Fibroblast of upper back skin (primary cell): ENCODE measurements around the gene PRPF8.

Experiments used
- DNase-seq: peaks from one replicate; pipeline ENCODE4 v3.0.0-alpha.2; 2013

PRPF8 gene

DNA sequence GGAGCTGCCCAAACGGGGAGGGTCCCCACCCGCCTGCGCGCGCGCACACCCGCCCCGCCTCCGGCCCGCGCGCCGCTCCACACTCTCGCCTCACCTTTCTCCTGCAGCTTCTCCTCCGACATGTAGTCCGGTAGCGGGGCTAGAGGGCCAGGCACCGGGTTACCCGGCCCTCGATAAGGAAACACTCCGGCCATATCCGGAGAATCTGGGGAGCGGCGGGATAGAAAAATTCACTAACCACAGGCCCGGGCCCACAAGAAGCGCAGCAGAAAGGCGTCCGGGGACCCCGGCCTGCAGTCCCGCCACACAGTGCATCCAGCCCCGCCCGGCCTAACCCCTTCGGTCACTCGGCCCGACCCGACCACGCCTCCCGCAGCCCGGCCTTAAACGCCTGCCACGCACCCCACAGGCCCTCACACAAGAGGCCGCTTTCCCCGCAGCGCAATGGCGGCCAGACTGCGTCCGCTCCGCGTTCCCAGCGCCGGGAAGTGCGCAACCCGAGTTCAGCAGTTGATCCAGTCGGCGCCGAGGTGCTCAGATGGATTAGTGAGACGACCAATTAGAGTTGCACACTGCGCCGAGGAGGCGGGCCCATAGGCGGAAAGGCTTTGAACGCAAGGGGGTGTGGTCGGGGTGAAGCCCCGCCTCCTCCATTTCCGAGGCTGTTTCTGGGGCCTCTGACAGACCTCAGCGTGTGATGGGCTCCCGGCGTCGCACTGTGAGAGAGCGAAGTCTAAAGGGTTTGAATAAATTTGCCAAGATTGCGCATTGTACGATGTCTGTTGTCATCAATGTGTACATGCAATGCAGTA is at the start of gene PRPF8:
Gene PRPF8, minus strand, starts transcription at position 490 of the 812 bp plus-strand sequence. Its CDS starts 296 bp downstream, at position 194.
- DNase-seq = peak; percentile 97

DNA sequence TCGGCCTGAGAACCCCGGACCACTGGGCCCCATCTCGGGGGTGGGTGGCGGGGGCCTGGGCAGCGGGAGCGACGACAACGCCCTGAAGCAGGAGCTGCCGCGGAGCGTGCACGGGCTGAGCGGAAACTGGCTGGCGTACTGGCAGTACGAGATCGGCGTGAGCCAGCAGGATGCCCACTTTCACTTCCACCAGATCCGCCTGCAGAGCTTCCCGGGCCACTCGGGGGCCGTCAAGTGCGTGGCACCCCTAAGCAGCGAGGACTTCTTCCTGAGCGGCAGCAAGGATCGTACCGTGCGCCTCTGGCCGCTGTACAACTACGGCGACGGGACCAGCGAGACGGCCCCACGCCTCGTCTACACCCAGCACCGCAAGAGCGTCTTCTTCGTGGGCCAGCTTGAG is 49.1 kb upstream of the PRPF8 start:
- no peak for DNase-seq

DNA sequence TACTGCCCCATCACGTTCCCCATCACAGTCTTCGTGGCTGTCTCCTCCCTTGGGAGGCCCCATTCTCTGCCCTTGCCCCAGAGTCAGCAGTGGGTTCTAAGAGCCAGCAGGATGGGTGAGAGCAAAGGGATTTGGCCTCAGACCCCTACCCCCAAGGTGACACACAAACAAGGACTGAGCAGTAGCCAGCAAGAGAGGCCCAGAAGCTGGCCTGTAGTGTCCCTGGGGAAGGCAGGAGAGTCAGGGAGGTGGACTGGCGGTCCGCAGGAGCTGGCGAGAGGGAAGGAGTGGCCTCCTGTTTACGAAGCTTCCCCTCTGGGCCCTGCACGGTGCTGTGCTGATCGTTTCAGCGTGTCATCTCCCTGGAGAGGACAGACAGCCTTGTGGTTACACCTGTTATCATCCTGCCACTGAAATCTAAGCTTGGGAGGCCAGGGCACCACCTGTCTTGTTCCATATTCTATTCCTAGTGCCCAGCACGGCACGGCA is 48.2 kb upstream of the PRPF8 start:
- DNase-seq = no peak

DNA sequence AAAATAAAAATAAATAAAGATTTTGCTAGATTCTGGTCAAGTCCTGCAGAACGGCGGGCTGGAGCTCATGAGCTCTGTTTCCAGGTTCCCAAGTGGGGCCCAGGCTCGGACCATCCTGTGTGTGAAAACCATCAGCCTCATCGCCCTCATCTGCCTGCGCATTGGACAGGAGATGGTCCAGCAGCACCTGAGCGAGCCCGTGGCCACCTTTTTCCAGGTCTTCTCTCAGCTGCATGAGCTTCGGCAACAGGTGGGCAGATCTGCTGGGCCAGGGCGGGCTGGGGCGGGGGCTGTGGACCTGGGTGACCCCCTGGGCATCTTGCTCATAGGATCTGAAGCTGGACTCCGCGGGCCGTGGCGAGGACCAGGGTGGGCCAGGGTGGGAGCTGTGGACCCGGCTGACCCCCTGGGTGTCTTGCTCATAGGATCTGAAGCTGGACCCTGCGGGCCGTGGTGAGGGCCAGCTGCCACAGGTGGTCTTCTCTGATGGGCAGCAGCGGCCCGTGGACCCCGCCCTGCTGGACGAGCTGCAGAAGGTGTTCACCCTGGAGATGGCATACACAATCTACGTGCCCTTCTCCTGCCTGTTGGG is 47.7 kb upstream of the PRPF8 start:
- no peak for DNase-seq

DNA sequence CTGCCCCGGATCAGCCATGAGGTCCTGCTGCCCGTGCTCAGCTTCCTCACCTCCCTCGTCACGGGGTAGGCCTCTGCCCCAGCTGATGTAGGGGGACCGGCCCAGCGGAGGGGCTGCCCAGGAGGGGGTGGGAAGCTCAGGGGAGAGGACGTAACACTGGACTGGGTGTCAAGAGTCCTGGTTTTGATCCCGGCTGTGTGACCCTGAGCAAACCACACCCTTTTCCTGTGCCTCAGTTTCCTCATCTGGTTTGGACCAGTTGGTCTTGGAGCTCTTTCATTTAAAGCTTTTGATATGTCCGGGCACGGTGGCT is 46.5 kb upstream of the PRPF8 start:
- DNase-seq = no peak

DNA sequence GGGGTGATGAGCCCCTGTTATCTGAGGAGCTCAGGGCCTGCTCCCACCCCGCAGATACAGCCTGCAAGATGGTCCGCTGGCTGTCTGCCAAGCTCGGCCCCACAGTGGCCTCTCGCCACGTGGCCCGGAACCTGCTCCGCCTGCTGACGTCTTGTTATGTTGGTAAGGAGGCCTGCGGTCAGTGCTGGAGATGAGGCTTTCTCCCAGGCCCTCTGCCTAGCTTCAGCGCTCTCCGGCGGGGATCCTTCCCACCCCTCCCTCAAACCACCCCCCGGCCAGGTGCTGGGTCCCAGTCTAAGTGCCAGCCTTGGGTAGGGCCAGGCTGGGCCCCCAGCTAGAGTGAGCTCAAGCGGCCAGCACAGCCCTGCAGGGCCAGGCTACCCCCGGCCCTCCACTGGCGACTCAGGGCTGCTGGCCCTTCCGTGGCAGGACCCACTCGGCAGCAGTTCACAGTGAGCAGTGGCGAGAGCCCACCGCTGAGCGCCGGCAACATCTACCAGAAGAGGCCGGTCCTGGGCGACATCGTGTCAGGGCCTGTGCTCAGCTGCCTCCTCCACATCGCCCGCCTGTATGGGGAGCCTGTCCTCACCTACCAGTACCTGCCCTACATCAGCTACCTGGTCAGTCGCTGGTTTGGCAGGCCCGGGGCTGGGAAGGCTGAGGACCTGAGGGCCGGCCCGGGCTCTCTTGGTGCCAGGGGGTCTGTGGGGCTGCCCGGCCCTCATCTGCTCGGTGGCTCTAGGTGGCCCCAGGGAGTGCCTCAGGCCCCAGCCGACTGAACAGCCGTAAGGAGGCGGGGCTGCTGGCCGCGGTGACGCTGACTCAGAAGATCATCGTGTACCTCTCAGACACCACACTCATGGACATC is 45.9 kb upstream of the PRPF8 start:
- DNase-seq = peak; percentile 71

DNA sequence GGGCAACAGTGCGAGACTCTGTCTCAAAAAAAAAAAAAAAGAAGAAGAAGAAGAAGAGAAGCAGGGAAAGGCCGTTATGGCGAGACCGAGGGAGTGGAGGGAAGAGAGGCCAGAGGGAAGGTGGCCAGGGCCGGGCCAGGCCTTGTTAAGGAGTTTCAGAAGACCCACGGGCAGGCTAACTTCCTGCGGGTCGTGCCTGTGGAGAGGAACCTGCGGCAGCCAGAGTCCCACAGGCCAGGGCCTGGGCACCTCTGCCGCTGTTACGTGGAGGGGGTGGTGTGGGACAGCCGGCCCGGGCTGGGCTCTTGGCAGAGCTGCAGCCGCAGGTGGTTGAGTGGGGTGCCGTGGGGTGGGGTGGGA is 45.3 kb upstream of the PRPF8 start:
- DNase-seq = no peak

DNA sequence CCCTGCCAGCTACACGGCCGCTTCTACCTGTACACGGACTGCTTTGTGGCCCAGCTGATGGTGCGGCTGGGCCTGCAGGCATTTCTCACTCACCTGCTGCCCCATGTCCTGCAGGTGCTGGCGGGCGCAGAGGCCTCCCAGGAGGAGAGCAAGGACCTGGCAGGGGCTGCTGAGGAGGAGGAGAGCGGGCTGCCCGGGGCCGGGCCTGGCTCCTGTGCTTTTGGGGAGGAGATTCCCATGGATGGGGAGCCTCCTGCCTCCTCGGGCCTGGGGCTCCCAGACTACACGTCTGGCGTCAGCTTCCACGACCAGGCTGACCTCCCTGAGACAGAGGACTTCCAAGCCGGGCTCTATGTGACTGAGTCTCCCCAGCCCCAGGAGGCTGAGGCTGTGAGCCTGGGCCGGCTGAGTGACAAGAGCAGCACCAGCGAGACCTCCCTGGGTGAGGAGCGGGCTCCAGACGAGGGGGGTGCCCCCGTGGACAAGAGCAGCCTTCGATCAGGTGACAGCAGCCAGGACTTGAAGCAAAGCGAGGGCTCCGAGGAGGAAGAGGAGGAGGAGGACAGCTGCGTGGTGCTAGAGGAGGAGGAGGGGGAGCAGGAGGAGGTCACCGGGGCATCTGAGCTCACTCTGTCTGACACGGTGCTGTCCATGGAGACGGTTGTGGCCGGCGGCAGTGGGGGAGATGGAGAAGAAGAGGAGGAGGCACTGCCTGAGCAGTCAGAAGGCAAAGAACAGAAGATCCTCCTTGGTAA is 43.4 kb upstream of the PRPF8 start:
- no peak for DNase-seq

DNA sequence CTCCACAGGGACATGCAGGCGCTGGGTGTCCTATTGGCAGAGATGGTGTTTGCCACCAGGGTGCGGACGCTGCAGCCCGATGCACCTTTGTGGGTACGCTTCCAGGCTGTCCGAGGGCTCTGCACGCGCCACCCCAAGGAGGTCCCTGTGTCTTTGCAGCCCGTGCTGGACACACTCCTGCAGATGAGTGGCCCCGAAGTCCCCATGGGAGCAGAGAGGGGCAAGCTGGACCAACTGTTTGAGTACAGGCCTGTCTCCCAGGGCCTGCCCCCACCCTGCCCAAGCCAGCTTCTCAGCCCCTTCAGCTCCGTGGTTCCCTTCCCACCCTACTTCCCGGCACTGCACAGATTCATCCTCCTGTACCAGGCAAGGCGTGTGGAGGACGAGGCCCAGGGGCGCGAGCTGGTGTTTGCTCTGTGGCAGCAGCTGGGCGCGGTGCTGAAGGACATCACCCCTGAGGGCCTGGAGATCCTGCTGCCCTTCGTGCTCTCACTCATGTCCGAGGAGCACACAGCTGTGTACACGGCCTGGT is 42.7 kb upstream of the PRPF8 start:
- DNase-seq = no peak

DNA sequence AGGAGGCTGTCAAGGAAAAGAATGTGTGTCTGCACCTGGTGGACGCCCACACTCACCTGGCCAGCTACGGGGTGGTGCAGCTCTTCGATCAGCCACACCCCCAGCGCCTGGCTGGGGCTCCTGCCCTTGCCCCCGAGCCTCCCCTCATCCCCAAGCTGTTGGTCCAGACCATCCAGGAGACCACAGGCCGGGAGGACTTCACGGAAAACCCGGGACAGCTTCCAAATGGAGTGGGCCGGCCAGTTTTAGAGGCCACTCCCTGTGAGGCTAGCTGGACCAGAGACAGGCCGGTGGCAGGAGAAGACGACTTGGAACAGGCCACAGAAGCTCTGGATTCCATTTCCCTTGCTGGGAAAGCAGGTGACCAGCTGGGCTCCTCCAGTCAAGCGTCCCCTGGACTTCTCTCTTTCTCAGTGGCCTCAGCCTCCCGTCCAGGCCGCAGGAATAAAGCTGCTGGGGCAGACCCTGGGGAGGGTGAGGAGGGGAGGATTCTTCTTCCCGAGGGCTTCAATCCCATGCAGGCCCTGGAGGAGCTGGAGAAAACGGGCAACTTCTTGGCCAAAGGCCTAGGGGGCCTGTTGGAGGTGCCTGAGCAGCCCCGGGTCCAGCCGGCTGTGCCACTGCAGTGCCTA is 42.1 kb upstream of the PRPF8 start:
- no peak for DNase-seq

DNA sequence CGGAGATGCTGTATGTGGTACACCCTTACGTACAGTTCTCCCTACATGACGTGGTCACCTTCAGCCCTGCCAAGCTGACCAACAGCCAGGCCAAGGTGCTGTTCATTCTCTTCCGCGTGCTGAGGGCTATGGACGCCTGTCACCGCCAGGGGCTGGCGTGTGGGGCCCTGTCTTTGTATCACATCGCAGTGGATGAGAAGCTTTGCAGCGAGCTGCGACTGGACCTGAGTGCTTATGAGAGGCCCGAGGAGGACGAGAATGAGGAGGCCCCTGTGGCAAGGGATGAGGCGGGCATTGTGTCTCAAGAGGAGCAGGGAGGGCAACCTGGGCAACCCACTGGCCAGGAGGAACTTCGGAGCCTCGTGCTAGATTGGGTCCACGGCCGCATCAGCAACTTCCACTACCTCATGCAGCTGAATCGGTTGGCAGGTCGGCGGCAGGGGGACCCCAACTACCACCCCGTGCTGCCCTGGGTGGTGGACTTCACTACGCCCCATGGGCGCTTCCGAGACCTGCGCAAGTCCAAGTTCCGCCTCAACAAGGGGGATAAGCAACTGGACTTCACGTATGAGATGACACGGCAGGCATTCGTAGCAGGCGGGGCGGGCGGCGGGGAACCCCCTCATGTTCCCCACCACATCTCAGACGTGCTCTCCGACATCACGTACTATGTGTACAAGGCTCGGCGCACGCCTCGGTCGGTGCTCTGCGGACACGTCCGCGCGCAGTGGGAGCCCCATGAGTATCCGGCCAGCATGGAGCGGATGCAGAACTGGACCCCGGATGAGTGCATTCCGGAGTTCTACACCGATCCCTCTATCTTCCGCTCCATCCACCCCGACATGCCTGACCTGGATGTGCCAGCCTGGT is 41.2 kb upstream of the PRPF8 start:
- DNase-seq = no peak

DNA sequence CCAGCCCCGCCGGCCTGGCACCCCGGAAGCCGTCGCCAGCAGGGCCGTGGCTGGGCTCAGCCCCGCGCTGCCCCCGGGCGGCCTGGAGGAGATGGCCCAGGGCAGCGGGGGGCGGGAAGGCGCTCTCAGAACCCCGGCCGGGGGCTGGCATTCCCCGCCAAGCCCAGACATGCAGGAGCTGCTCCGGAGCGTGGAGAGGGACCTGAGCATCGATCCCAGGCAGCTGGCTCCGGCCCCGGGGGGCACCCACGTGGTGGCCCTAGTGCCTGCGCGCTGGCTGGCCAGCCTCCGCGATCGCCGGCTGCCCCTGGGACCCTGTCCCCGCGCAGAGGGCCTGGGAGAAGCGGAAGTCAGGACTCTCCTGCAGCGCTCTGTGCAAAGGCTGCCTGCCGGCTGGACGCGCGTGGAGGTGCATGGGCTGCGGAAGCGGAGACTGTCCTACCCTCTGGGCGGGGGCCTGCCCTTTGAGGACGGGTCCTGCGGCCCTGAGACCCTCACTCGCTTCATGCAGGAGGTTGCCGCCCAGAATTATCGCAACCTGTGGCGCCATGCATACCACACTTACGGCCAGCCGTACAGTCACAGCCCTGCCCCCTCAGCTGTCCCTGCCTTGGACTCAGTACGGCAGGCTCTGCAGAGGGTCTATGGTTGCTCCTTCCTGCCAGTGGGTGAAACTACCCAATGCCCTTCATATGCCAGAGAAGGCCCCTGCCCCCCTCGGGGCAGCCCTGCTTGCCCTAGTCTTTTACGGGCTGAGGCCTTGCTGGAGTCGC is 40.4 kb upstream of the PRPF8 start:
- no peak for DNase-seq

DNA sequence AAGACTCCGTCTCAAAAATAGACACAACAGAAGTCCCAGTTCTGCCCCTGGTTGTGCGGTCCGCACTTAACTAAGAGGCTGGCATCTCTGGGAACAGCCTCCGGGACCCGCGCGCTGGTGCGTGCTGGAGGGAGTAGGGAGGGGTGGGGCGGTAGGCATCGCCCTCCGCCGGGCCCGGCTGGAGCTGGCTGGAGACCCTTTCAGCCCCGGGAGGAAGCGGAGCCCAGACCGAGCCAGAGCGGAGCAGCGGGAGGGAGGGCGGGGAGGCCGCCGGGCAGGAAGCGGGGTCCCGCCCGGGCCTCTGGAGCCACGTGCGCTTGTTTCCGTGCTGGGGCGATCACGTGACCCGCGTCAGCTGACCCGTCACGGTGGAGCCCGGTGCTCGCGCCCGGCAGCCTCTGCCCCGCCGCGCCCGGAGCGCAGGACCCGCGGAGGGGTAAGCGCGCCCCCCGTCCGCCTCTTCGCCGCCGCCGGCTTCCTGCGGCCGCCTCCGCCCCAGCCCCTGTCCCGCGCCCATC is 39.7 kb upstream of the PRPF8 start, which contains the start of gene WDR81:
Gene WDR81, plus strand, starts transcription at position 354 of the 518 bp plus-strand sequence. CDS start 256 bp downstream, outside the sequence.
- peak; percentile 84 for DNase-seq

DNA sequence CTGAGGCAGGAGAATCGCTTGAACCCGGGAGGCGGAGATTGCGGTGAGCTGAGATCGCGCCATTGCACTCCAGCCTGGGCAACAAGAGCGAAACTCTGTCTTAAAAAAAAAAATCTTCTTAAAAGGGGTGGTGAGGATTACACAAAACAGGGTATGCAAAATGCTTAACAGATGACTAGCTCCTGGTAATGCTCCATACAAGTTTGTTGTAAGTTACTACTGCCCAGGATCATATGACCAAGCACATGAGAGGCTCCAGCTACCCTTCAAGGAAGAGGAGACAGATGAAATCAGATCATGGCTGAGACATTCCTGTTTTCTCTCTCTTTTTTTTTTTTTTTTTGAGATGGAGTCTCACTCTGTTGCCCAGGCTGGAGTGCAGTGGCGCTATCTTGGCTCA is 37.4 kb upstream of the PRPF8 start:
- peak; percentile 69 for DNase-seq

DNA sequence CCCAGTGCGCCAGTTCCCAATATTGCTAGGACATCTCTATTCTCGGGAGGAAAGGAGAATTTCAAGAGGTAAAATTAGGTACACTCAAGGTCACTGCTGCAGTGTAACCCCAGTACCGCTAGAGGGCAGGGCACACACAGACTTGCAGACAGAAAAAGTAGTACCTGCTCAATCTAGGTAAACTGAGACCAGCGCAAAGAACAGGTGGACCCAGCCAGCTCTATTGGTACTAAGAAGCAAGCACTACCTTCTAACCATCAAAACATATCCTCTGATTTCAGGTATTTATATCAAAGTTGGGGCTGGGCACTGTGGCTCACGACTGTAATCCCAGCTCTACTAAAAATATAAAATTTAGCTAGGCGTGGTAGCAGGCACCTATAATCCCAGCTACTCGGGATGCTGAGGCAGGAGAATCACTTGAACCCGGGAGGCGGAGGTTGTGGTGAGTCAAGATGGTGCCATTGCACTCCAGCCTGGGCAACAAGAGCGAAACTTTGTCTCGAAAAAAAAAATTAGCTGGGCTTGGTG is 36.3 kb upstream of the PRPF8 start:
- DNase-seq = peak; percentile 50

DNA sequence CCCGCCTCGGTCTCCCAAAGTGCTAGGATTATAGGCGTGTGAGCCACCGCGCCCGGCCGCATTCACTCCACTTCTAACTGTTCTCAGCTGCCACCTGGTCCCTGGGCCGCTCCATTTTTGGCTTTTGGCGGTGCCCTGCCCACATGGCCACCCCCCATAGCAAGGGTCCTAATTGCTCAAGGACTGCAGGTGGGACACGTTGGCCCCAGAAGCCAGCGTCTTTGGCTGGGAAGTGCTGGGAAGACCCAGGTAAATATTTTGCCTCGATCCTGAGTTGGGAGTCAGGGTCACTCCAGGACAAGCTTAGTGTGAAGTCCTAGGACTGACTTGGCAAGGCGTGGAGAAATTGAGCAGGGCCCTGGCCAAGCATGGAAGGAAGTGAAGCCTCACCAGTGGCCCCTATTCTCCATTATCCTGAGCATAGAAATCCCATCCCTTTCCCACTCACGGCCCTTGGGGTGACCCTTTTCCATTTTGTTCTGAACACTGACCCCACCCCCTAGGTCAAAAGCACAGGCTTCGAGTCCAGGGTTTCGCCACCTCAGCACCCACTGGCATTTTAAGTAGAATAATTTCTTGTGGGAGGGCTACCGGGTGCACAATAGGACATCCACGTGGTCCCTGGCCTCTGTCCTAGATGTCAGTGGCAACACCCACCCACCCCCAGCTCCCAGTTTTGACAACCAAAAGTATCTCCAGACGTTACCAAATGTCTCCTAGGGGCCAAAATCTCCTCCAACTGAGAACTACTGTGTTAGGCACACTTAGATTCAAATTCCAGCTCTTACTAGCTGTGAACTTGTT is 33.9 kb upstream of the PRPF8 start:
- no peak for DNase-seq

DNA sequence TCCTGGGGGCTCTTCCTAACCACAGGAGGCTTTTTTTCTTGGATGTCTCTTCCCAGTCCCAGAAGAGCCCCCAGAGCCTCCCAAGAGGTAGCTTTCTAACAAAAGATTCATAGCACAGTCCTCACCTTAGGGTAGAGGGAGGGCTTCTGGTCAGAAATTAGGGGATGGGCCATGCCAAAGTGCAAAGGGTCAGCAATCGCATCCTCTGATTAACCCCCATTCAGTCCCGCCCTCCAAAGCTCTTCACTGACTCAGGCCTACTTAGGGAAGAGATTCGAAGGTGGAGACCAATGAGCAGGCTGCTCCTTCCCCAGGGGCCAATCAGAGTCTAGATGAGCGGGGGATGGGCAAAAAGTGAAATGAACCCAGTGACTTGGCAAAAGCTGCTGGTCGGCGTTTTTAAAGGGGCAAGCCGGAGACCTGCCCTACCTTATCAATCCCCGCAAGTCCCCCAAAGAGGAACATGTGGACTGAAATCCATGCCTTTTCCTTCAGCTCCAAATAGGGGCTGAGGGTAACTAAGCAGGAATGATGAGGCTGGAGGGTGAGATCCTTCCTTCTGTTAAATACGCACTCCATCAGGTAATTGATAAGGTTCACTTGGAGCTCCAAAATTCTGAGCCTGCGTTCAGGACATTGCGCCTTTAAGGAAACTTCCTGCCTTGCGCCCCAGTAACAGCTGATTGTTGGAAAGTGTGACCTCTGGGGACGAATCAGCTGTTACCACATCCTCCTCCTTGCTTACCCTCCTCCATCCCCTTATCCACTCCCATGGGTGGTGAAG is 32.4 kb upstream of the PRPF8 start:
- DNase-seq = peak; percentile 99
